ENCODE measurements around the gene MTERF1. TPM values are rescaled to one million over a fixed set of nuclear protein-coding genes. Genes with fewer than 3 reads are reported as not detected.

MTERF1 gene
- total RNA-seq, 1 experiment from 2014 or later = 12.0 TPM

DNA sequence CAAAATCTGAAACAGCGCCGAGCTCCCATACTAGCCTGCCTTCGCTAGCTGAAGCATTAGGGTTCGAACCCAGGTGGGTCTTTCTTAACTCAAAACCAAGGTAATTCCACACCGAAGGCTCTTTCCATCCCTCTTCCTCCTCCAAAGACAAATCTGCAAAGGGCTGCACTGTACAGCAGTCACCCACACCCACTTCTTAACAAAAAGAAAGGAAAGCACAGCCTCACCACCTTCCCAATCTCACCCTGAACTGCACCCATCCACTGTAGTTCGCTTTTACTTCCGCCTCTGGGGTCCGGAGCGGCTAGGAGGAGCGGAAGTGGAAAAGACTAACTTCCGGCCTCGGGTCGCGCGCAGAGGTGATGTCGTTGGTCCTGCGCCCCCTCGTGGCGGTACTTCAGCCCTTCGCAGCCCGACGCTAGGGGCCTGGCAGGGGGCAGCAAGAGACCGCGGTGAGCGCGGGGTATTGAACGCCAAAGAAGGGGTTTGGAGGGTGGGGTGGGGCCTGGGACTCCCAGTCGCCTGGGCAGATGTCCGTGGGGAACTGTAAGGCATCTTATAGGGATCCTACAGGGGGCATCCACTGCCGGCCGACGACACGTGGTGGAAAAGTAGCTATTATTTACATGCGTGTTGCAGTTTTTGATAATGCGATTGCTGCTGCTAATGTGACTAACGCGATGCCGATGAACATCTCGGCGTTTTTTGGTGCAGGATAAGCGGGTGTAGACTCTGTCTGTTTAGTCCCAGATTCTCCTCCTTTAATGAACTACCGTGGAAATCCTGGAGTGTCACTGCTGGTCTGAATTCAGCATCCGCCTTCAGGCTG lies at the start of gene MTERF1 (continued):
- TF ChIP-seq, protein P1, sequence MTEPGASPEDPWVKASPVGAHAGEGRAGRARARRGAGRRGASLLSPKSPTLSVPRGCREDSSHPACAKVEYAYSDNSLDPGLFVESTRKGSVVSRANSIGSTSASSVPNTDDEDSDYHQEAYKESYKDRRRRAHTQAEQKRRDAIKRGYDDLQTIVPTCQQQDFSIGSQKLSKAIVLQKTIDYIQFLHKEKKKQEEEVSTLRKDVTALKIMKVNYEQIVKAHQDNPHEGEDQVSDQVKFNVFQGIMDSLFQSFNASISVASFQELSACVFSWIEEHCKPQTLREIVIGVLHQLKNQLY (CRISPR knock-in tag; IDR thresholded peaks at IDR 0.05) = no peak
- no peak for TF ChIP-seq EMX1 (CRISPR knock-in tag; IDR thresholded peaks at IDR 0.05)
- no peak for TF ChIP-seq TEAD4 (CRISPR knock-in tag; IDR thresholded peaks at IDR 0.05)
- TF ChIP-seq GABPB1 (CRISPR knock-in tag; IDR thresholded peaks at IDR 0.05) = peak; percentile 74
- TF ChIP-seq, protein P2, sequence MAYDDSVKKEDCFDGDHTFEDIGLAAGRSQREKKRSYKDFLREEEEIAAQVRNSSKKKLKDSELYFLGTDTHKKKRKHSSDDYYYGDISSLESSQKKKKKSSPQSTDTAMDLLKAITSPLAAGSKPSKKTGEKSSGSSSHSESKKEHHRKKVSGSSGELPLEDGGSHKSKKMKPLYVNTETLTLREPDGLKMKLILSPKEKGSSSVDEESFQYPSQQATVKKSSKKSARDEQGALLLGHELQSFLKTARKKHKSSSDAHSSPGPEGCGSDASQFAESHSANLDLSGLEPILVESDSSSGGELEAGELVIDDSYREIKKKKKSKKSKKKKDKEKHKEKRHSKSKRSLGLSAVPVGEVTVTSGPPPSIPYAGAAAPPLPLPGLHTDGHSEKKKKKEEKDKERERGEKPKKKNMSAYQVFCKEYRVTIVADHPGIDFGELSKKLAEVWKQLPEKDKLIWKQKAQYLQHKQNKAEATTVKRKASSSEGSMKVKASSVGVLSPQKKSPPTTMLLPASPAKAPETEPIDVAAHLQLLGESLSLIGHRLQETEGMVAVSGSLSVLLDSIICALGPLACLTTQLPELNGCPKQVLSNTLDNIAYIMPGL (CRISPR knock-in tag; IDR thresholded peaks at IDR 0.05) = peak; percentile 94
- TF ChIP-seq NFYB (CRISPR knock-in tag; conservative IDR thresholded peaks at IDR 0.05; ENCODE audit: low read depth) = no peak
- TF ChIP-seq IRF2 (CRISPR knock-in tag; IDR thresholded peaks at IDR 0.05; ENCODE audit: borderline replicate concordance, low read depth) = no peak
- no peak for TF ChIP-seq ZBTB43 (CRISPR knock-in tag; IDR thresholded peaks at IDR 0.05)
- TF ChIP-seq ERG (CRISPR knock-in tag; IDR thresholded peaks at IDR 0.05) = no peak
- TF ChIP-seq, protein P3, sequence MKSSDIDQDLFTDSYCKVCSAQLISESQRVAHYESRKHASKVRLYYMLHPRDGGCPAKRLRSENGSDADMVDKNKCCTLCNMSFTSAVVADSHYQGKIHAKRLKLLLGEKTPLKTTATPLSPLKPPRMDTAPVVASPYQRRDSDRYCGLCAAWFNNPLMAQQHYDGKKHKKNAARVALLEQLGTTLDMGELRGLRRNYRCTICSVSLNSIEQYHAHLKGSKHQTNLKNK (CRISPR knock-in tag; IDR thresholded peaks at IDR 0.05) = no peak
- no peak for TF ChIP-seq ZNF317 (CRISPR knock-in tag; IDR thresholded peaks at IDR 0.05; ENCODE audit: borderline replicate concordance, low read depth)
- TF ChIP-seq ZNF281 (CRISPR knock-in tag; IDR thresholded peaks at IDR 0.05) = no peak
- no peak for TF ChIP-seq GTF2I (CRISPR knock-in tag; conservative IDR thresholded peaks at IDR 0.05)
- TF ChIP-seq, protein P4, sequence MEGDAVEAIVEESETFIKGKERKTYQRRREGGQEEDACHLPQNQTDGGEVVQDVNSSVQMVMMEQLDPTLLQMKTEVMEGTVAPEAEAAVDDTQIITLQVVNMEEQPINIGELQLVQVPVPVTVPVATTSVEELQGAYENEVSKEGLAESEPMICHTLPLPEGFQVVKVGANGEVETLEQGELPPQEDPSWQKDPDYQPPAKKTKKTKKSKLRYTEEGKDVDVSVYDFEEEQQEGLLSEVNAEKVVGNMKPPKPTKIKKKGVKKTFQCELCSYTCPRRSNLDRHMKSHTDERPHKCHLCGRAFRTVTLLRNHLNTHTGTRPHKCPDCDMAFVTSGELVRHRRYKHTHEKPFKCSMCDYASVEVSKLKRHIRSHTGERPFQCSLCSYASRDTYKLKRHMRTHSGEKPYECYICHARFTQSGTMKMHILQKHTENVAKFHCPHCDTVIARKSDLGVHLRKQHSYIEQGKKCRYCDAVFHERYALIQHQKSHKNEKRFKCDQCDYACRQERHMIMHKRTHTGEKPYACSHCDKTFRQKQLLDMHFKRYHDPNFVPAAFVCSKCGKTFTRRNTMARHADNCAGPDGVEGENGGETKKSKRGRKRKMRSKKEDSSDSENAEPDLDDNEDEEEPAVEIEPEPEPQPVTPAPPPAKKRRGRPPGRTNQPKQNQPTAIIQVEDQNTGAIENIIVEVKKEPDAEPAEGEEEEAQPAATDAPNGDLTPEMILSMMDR (IDR thresholded peaks at IDR 0.05) = peak; percentile 78
- no peak for TF ChIP-seq IRF1 (CRISPR knock-in tag; IDR thresholded peaks at IDR 0.05)
- TF ChIP-seq, protein P5, sequence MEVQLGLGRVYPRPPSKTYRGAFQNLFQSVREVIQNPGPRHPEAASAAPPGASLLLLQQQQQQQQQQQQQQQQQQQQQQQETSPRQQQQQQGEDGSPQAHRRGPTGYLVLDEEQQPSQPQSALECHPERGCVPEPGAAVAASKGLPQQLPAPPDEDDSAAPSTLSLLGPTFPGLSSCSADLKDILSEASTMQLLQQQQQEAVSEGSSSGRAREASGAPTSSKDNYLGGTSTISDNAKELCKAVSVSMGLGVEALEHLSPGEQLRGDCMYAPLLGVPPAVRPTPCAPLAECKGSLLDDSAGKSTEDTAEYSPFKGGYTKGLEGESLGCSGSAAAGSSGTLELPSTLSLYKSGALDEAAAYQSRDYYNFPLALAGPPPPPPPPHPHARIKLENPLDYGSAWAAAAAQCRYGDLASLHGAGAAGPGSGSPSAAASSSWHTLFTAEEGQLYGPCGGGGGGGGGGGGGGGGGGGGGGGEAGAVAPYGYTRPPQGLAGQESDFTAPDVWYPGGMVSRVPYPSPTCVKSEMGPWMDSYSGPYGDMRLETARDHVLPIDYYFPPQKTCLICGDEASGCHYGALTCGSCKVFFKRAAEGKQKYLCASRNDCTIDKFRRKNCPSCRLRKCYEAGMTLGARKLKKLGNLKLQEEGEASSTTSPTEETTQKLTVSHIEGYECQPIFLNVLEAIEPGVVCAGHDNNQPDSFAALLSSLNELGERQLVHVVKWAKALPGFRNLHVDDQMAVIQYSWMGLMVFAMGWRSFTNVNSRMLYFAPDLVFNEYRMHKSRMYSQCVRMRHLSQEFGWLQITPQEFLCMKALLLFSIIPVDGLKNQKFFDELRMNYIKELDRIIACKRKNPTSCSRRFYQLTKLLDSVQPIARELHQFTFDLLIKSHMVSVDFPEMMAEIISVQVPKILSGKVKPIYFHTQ (CRISPR knock-in tag; IDR thresholded peaks at IDR 0.05) = no peak
- TF ChIP-seq ETV6 (CRISPR knock-in tag; IDR thresholded peaks at IDR 0.05) = peak; percentile 96
- TF ChIP-seq ELF4 (CRISPR knock-in tag; IDR thresholded peaks at IDR 0.05; ENCODE audit: low read depth) = no peak
- TF ChIP-seq NFATC4 (CRISPR knock-in tag; IDR thresholded peaks at IDR 0.05) = no peak
- TF ChIP-seq SP1 (CRISPR knock-in tag; conservative IDR thresholded peaks at IDR 0.05) = peak; percentile 63
- TF ChIP-seq HMGA2 (CRISPR knock-in tag; IDR thresholded peaks at IDR 0.05) = no peak
- TF ChIP-seq, protein P6, sequence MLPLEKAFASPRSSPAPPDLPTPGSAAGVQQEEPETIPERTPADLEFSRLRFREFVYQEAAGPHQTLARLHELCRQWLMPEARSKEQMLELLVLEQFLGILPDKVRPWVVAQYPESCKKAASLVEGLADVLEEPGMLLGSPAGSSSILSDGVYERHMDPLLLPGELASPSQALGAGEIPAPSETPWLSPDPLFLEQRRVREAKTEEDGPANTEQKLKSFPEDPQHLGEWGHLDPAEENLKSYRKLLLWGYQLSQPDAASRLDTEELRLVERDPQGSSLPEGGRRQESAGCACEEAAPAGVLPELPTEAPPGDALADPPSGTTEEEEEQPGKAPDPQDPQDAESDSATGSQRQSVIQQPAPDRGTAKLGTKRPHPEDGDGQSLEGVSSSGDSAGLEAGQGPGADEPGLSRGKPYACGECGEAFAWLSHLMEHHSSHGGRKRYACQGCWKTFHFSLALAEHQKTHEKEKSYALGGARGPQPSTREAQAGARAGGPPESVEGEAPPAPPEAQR (CRISPR knock-in tag; IDR thresholded peaks at IDR 0.05) = no peak

Data from WTC11 (cell line).